HG03280 (cell line): ENCODE data around the gene MIGA2.

Experiments used
- ATAC-seq: cut with Tn5 transposase; IDR thresholded peaks from one replicate; pipeline ENCODE4 v1.9.1; 2021; ENCODE audit warnings: mild to moderate bottlenecking, moderate library complexity; ENCODE audit not compliant: unreplicated experiment

MIGA2 gene

DNA sequence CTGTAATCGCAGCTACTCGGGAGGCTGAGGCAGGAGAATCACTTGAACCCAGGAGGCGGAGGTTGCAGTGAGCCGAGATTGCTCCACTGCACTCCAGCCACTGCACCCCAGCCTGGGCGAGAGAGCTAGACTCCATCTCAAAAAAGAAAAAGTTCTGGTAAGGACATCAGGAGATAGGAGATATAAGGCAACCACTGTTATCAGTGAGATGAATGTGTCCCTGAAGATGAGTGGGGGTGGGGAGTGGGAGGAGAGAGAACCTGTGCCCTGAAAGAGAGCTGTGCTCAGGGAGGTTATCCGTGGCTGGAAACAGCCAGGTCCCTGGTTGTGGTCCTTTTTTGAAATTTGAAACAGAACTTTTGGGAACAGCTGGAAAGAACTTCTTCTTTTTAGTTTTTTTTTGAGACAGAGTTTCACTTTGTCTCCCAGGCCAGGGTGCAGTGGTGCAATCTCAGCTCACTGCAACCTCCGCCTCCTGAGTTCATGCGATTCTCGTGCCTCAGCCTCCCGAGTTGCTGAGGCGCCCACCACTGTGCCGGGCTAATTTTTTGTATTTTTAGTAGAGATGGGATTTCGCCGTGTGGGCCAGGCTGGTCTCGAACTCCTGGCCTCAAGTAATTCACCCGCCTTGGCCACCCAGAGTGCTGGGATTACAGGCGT is 77.3 kb downstream of the MIGA2 start:
- no peak for ATAC-seq

- ATAC-seq = no peak
These were observed 82.4 kb downstream of the MIGA2 start for GRCh38 chr9:129118799-129119198.

GRCh38 chr9:129121483-129121882 is 85.1 kb downstream of the MIGA2 start:
- ATAC-seq = no peak
